Mammary epithelial cell (primary cell): ENCODE measurements around the gene STIMATE.

ENCODE experiments used
- EZH2 ChIP-seq: IDR thresholded peaks from 2 replicates; pipeline ENCODE4 v1.6.1; 2012; ENCODE audit warnings: low read length, inconsistent platforms, borderline replicate concordance
- TF ChIP-seq, protein P1 (sequence below), 2 donors: IDR thresholded peaks in 1 of 2; conservative IDR thresholded peaks in 1 of 2; 2 replicates each; pipeline ENCODE4 v1.5.1; 2011 to 2012; ENCODE audit warnings: inconsistent platforms in 2 of 2, low read length in 2 of 2, mild to moderate bottlenecking in 2 of 2, control low read depth in 1 of 2, low read depth in 1 of 2; ENCODE audit not compliant: insufficient read depth in 1 of 2; ENCODE audit errors: extremely low read depth in 1 of 2

DNA sequence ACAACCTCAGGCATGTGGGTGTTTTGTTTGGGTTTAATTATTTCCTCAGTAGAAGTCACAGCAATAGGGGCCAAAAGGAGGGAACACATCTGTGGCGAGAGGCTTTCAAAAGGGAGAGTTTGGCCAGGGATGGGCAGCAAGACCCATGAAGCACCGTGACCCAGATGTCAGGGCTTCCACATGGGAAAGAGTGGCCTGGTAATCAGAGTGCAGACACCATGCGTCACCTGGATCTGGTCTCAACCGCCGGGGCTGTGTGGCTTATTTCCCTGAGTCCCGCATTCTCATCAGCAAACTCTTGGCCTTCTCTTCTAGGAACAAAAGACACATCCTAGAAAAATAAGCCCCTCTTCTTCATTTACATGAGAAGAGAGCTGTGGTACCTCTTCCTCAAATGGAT lies 50.1 kb downstream of the STIMATE start:
- TF ChIP-seq EZH2, result no peak
- TF ChIP-seq, protein P1, sequence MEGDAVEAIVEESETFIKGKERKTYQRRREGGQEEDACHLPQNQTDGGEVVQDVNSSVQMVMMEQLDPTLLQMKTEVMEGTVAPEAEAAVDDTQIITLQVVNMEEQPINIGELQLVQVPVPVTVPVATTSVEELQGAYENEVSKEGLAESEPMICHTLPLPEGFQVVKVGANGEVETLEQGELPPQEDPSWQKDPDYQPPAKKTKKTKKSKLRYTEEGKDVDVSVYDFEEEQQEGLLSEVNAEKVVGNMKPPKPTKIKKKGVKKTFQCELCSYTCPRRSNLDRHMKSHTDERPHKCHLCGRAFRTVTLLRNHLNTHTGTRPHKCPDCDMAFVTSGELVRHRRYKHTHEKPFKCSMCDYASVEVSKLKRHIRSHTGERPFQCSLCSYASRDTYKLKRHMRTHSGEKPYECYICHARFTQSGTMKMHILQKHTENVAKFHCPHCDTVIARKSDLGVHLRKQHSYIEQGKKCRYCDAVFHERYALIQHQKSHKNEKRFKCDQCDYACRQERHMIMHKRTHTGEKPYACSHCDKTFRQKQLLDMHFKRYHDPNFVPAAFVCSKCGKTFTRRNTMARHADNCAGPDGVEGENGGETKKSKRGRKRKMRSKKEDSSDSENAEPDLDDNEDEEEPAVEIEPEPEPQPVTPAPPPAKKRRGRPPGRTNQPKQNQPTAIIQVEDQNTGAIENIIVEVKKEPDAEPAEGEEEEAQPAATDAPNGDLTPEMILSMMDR (conservative IDR thresholded peaks at IDR 0.05 in 1 of 2, IDR thresholded peaks at IDR 0.05 in 1 of 2; ENCODE audit: extremely low read depth in 1 of 2, insufficient read depth in 1 of 2, low read depth in 1 of 2, low read length in 2 of 2), result no peak
